Spleen (tissue), 7 donors: ENCODE results near the gene TP53BP1.

ENCODE experiments used
- CTCF ChIP-seq, 11 experiments: fragments of 200-600 bp in 7 of 11; fragments of 450-650 bp in 4 of 11; sonication (generic) in 4 of 11; IDR thresholded peaks in 8 of 11; conservative IDR thresholded peaks in 3 of 11; 1 replicate in 7 of 11; 2 replicates in 4 of 11; pipeline versions ENCODE4 v1.4.0 to v1.8.0; 2016 to 2021; ENCODE audit warnings: antibody characterized with exemption in 11 of 11, inconsistent platforms in 4 of 11, mild to moderate bottlenecking in 1 of 11
- POLR2AphosphoS5 ChIP-seq, 3 donors: sonication (generic); formaldehyde crosslinking; IDR thresholded peaks; one replicate each; pipeline ENCODE4 v1.5.1; 2017; ENCODE audit warnings: antibody characterized with exemption in 3 of 3
- donor health status: DM: no; HTN: no; CAD: no; lungs with moderate emphysema.
- donor health status: DM: no; HTN: no; CAD: no.
- donor health status: DM: no; HTN: no; CAD: no.

GRCh38 chr15:43509660-43510199 lies 16.8 kb upstream of the TP53BP1 start:
- TF ChIP-seq CTCF (IDR thresholded peaks at IDR 0.05 in 8 of 11, conservative IDR thresholded peaks at IDR 0.05 in 3 of 11): no peak
- no peak for TF ChIP-seq POLR2AphosphoS5 (IDR thresholded peaks at IDR 0.05)
